ENCODE measurements around the gene PDAP1.
"Not testable (repeated sequence)": the region's sequence is repeated elsewhere in the genome, so short reads cannot be mapped to it uniquely, and the experiment has no call there.

PDAP1 gene

GRCh38 chr7:99395616-99396327 lies 12.6 kb downstream of the PDAP1 start:
- DNase-seq (ENCODE audit: low read depth) = no peak

DNA sequence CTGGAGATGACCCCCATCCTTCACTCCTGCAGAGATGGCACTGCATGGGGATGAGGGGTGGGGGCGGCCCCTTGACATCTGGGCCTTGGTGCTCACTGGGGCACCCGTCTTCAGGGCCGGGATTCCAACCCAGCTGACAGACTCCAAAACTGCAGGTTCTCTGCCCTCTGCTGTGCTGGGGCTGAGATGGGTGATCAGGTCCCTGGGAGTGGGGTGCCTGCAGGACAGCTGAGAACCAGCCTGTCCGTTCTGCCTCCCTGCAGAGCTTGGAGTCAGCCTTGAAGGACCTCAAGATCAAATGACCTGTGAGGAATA lies 14.3 kb downstream of the PDAP1 start:
- DNase-seq (ENCODE audit: low read depth) = no peak

- DNase-seq (ENCODE audit: low read depth) = no peak
Measured at GRCh38 chr7:99393355-99394187, 14.8 kb downstream of the PDAP1 start.

DNA sequence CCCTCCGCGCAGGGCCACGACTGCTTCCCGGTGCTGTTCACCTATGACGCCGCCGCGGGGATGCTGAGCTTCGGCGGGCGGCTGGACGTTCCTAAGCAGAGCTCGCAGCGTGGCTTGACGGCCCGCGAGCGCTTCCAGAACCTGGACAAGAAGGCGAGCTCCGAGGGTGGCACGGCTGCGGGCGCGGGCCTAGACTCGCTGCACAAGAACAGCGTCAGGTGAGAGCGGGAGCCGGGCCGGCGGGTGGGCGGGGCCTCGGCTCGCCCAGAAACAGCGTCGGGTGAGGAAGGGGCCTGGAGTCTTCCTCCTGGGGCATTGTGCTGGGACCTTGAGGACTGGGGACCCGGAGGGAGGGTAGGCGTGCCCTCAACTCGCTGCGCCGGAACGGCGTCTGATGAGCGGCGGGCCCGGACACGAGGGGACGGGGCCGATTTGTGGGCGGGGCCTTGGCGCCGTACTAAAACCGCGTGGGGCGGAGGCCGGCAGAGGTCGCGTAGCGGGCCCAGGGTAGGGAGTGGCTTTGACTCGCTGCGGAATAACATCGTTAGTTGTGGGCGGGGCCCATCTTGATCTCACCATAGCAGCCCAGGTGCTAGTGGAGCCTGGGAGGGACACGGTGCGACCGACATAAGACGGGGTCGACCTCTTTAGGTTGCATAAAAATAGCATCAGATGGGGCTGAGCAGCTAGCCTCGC lies 15.6 kb downstream of the PDAP1 start:
- DNase-seq (ENCODE audit: low read depth) = no peak

- no peak for DNase-seq (ENCODE audit: low read depth)
Measured at GRCh38 chr7:99392046-99392445, 16.4 kb downstream of the PDAP1 start.

GRCh38 chr7:99390941-99391602 lies 17.3 kb downstream of the PDAP1 start:
- no peak for DNase-seq (ENCODE audit: low read depth)

- DNase-seq (ENCODE audit: low read depth) = no peak
Measured at GRCh38 chr7:99389772-99390171, 18.6 kb downstream of the PDAP1 start.

DNA sequence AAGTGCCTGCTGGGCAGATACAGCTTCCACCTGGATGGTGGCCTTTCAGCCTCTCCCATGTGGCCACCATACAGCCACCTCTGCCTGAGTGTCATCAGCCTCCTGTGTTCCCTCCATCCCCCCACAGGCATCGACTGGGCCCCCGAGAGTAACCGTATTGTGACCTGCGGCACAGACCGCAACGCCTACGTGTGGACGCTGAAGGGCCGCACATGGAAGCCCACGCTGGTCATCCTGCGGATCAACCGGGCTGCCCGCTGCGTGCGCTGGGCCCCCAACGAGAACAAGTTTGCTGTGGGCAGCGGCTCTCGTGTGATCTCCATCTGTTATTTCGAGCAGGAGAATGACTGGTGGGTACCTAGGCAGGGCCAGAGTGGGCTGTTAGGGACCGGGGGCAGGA lies 20.5 kb downstream of the PDAP1 start:
- DNase-seq (ENCODE audit: low read depth) = no peak

DNA sequence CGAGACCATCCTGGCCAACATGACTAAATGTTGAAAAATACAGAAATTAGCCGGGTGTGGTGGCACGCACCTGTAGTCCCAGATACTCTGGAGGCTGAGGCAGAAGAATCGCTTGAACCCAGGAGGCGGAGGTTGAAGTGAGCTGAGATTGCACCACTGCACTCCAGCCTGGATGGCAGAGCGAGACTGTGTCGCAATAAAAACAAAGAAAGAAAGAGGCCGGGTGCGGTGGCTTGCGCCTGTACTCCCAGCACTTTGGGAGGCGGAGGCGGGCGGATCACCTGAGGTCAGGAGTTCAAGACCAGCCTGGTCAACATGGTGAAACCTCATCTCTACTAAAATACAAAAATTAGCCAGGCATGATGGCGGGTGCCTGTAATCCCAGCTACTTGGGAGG lies 21.2 kb downstream of the PDAP1 start:
- DNase-seq (ENCODE audit: low read depth) = not testable (repeated sequence)

- no peak for DNase-seq (ENCODE audit: low read depth)
Measured at GRCh38 chr7:99386584-99387238, 21.7 kb downstream of the PDAP1 start.

- DNase-seq (ENCODE audit: low read depth) = no peak
Measured at GRCh38 chr7:99385564-99385963, 22.8 kb downstream of the PDAP1 start.

GRCh38 chr7:99384523-99384922 lies 23.9 kb downstream of the PDAP1 start:
- no peak for DNase-seq (ENCODE audit: low read depth)

- DNase-seq (ENCODE audit: low read depth) = no peak
Measured at GRCh38 chr7:99383791-99384370, 24.5 kb downstream of the PDAP1 start.

DNA sequence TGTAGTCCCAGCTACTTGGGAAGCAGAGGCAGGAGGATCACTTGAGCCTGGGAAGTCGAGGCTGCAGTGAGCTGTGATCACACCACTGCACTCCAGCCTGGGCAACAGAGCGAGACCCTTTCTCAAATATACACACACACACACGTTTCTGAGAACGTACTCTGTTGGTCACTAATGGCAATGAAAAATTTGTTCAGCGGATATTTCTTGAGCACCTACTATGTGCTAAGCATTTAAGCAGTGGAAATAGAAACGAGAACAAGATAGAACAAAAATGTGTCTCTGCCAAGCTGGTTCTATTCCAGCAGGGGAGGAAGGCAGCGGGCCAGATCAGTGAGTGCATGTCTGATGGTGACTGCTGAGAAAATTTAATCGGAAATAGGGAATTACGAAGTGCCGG lies 25.2 kb downstream of the PDAP1 start:
- no peak for DNase-seq (ENCODE audit: low read depth)

GRCh38 chr7:99381664-99382075 lies 26.7 kb downstream of the PDAP1 start:
- no peak for DNase-seq (ENCODE audit: low read depth)

- DNase-seq (ENCODE audit: low read depth) = no peak
Measured at GRCh38 chr7:99380823-99381663, 27.4 kb downstream of the PDAP1 start.

- no peak for DNase-seq (ENCODE audit: low read depth)
Measured at GRCh38 chr7:99380032-99380822, 28.2 kb downstream of the PDAP1 start.

GRCh38 chr7:99379693-99380031 lies 28.7 kb downstream of the PDAP1 start:
- not testable (repeated sequence) for DNase-seq (ENCODE audit: low read depth)

DNA sequence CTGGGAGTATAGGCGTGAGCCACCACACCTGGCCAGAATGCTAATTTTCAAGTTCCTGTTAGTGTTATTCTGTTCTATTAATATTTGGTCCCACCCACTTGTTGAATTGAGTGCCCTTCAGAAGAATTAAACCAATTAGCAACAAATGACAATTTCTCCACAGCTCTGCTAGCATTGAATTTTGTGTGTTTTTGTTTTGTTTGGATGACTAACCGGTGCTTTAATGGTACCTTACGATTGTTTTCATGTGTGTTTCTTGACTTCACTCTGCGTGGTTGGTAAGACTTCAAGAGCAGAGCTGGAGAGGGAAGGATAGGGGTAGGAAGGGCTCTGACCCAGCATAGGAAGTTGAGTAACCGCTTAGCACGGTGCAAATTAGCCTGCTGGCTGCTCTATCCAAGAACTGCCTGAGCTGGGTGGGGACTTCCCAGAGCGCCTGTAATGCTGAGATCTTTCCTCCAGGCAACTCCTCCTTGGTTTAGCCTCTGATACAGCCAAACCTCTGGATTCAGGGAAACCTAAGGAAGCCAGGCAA lies 29.3 kb downstream of the PDAP1 start:
- DNase-seq (ENCODE audit: low read depth) = peak; percentile 95
